Measurements from ENCODE around the gene CLDN6.

The CLDN6 gene

GRCh38 chr16:2981899-2982250, 36.1 kb downstream of the CLDN6 start:
- Histone ChIP-seq H3K4me3 (ENCODE audit: low read depth, low read length) (peak overlapping the region; percentile 86), H3K27ac (ENCODE audit: low read depth, low read length) (peak overlapping the region; percentile 98), H3K27me3 (ENCODE audit: control insufficient read depth, insufficient read depth, low read length) (no peaks in the 10 kb centered on the region), H3K9ac (ENCODE audit: low read depth, low read length) (peak overlapping the region; percentile 88; the same call in 1 of the 2 replicates), H3K4me1 (ENCODE audit: control insufficient read depth, insufficient read depth, low read length) (peaks cover 27% of the 10 kb centered on the region), H3K9me3 (ENCODE audit: control insufficient read depth, insufficient read depth, low read length) (no peaks in the 10 kb centered on the region), H3K36me3 (ENCODE audit: control insufficient read depth, insufficient read depth, low read length) (peaks cover 19% of the 10 kb centered on the region)

- no peaks in the 10 kb centered on the region for H3K9me3 ChIP-seq (ENCODE audit: control insufficient read depth, insufficient read depth, low read length)
- peak overlapping the region; percentile 86 for H3K4me3 ChIP-seq (ENCODE audit: low read depth, low read length)
- peak overlapping the region; percentile 88; the same call in 1 of the 2 replicates for H3K9ac ChIP-seq (ENCODE audit: low read depth, low read length)
- H3K36me3 ChIP-seq (ENCODE audit: control insufficient read depth, insufficient read depth, low read length) = peaks cover 24% of the 10 kb centered on the region
- peaks cover 27% of the 10 kb centered on the region for H3K4me1 ChIP-seq (ENCODE audit: control insufficient read depth, insufficient read depth, low read length)
- peak overlapping the region; percentile 98 for H3K27ac ChIP-seq (ENCODE audit: low read depth, low read length)
- no peaks in the 10 kb centered on the region for H3K27me3 ChIP-seq (ENCODE audit: control insufficient read depth, insufficient read depth, low read length)
Observed at GRCh38 chr16:2981177-2981898, 36.6 kb downstream of the CLDN6 start.

GRCh38 chr16:2980227-2981176, 37.5 kb downstream of the CLDN6 start, which contains the start of gene PKMYT1:
Gene PKMYT1 (minus strand): TSS chr16:2980446. CDS start chr16:2979657, 789 bp downstream.
- peak within 1 kb of the TSS; percentile 86 for H3K4me3 ChIP-seq (ENCODE audit: low read depth, low read length)
- H3K9ac ChIP-seq (ENCODE audit: low read depth, low read length) = peak within 1 kb of the TSS; percentile 88
- no peaks in the 10 kb centered on the region for H3K9me3 ChIP-seq (ENCODE audit: control insufficient read depth, insufficient read depth, low read length)
- peak within 1 kb of the TSS; percentile 98 for H3K27ac ChIP-seq (ENCODE audit: low read depth, low read length)
- no peaks in the 10 kb centered on the region for H3K27me3 ChIP-seq (ENCODE audit: control insufficient read depth, insufficient read depth, low read length)
- H3K4me1 ChIP-seq (ENCODE audit: control insufficient read depth, insufficient read depth, low read length) = peaks cover 27% of the 10 kb centered on the region
- peaks cover 32% of the 10 kb centered on the region for H3K36me3 ChIP-seq (ENCODE audit: control insufficient read depth, insufficient read depth, low read length)

- Histone ChIP-seq H3K4me3 (ENCODE audit: low read depth, low read length) (peak overlapping the region; percentile 86), H3K27me3 (ENCODE audit: control insufficient read depth, insufficient read depth, low read length) (no peaks in the 10 kb centered on the region), H3K36me3 (ENCODE audit: control insufficient read depth, insufficient read depth, low read length) (peaks cover 40% of the 10 kb centered on the region), H3K9ac (ENCODE audit: low read depth, low read length) (peak overlapping the region; percentile 88; the same call in 1 of the 2 replicates), H3K4me1 (ENCODE audit: control insufficient read depth, insufficient read depth, low read length) (peaks cover 27% of the 10 kb centered on the region), H3K27ac (ENCODE audit: low read depth, low read length) (peak overlapping the region; percentile 98), H3K9me3 (ENCODE audit: control insufficient read depth, insufficient read depth, low read length) (no peaks in the 10 kb centered on the region)
Observed at GRCh38 chr16:2979669-2980226, 38.2 kb downstream of the CLDN6 start.

- no peaks in the 10 kb centered on the region for H3K9me3 ChIP-seq (ENCODE audit: control insufficient read depth, insufficient read depth, low read length)
- H3K9ac ChIP-seq (ENCODE audit: low read depth, low read length) = no peak overlapping the region
- H3K36me3 ChIP-seq (ENCODE audit: control insufficient read depth, insufficient read depth, low read length) = peaks cover 62% of the 10 kb centered on the region
- H3K4me1 ChIP-seq (ENCODE audit: control insufficient read depth, insufficient read depth, low read length) = peaks cover 23% of the 10 kb centered on the region
- H3K4me3 ChIP-seq (ENCODE audit: low read depth, low read length) = no peak overlapping the region
- H3K27ac ChIP-seq (ENCODE audit: low read depth, low read length) = no peak overlapping the region
- H3K27me3 ChIP-seq (ENCODE audit: control insufficient read depth, insufficient read depth, low read length) = no peaks in the 10 kb centered on the region
Observed at GRCh38 chr16:2977440-2977839, 40.5 kb downstream of the CLDN6 start.

- no peaks in the 10 kb centered on the region for H3K9me3 ChIP-seq (ENCODE audit: control insufficient read depth, insufficient read depth, low read length)
- H3K4me1 ChIP-seq (ENCODE audit: control insufficient read depth, insufficient read depth, low read length) = peaks cover 15% of the 10 kb centered on the region
- no peak overlapping the region for H3K9ac ChIP-seq (ENCODE audit: low read depth, low read length)
- no peaks in the 10 kb centered on the region for H3K27me3 ChIP-seq (ENCODE audit: control insufficient read depth, insufficient read depth, low read length)
- H3K27ac ChIP-seq (ENCODE audit: low read depth, low read length) = no peak overlapping the region
- no peak overlapping the region for H3K4me3 ChIP-seq (ENCODE audit: low read depth, low read length)
- peaks cover 69% of the 10 kb centered on the region for H3K36me3 ChIP-seq (ENCODE audit: control insufficient read depth, insufficient read depth, low read length)
Observed at GRCh38 chr16:2976673-2977072, 41.3 kb downstream of the CLDN6 start.

GRCh38 chr16:2976201-2976600, 41.8 kb downstream of the CLDN6 start:
- Histone ChIP-seq H3K27me3 (ENCODE audit: control insufficient read depth, insufficient read depth, low read length) (no peaks in the 10 kb centered on the region), H3K4me3 (ENCODE audit: low read depth, low read length) (no peak overlapping the region), H3K27ac (ENCODE audit: low read depth, low read length) (no peak overlapping the region), H3K9me3 (ENCODE audit: control insufficient read depth, insufficient read depth, low read length) (no peaks in the 10 kb centered on the region), H3K36me3 (ENCODE audit: control insufficient read depth, insufficient read depth, low read length) (peaks cover 74% of the 10 kb centered on the region), H3K9ac (ENCODE audit: low read depth, low read length) (no peak overlapping the region), H3K4me1 (ENCODE audit: control insufficient read depth, insufficient read depth, low read length) (peaks cover 10% of the 10 kb centered on the region)

- H3K9me3 ChIP-seq (ENCODE audit: control insufficient read depth, insufficient read depth, low read length) = no peaks in the 10 kb centered on the region
- H3K9ac ChIP-seq (ENCODE audit: low read depth, low read length) = no peak overlapping the region
- H3K27ac ChIP-seq (ENCODE audit: low read depth, low read length) = no peak overlapping the region
- peaks cover 75% of the 10 kb centered on the region for H3K36me3 ChIP-seq (ENCODE audit: control insufficient read depth, insufficient read depth, low read length)
- no peaks in the 10 kb centered on the region for H3K27me3 ChIP-seq (ENCODE audit: control insufficient read depth, insufficient read depth, low read length)
- no peak overlapping the region for H3K4me3 ChIP-seq (ENCODE audit: low read depth, low read length)
- H3K4me1 ChIP-seq (ENCODE audit: control insufficient read depth, insufficient read depth, low read length) = peaks cover 10% of the 10 kb centered on the region
Observed at GRCh38 chr16:2975161-2975795, 42.7 kb downstream of the CLDN6 start.

- Histone ChIP-seq H3K9me3 (ENCODE audit: control insufficient read depth, insufficient read depth, low read length) (no peaks in the 10 kb centered on the region), H3K4me3 (ENCODE audit: low read depth, low read length) (no peak overlapping the region), H3K9ac (ENCODE audit: low read depth, low read length) (no peak overlapping the region), H3K27ac (ENCODE audit: low read depth, low read length) (no peak overlapping the region), H3K27me3 (ENCODE audit: control insufficient read depth, insufficient read depth, low read length) (no peaks in the 10 kb centered on the region), H3K36me3 (ENCODE audit: control insufficient read depth, insufficient read depth, low read length) (peaks cover 75% of the 10 kb centered on the region), H3K4me1 (ENCODE audit: control insufficient read depth, insufficient read depth, low read length) (peaks cover 10% of the 10 kb centered on the region)
Observed at GRCh38 chr16:2974319-2975056, 43.5 kb downstream of the CLDN6 start.
